GM18519 (cell line): ENCODE results near the gene BTF3L4.

ENCODE experiments used
- ATAC-seq: cut with Tn5 transposase; IDR thresholded peaks from one replicate; pipeline ENCODE4 v1.9.1; 2021; ENCODE audit warnings: mild to moderate bottlenecking, moderate library complexity; ENCODE audit not compliant: unreplicated experiment, low FRiP score

Gene BTF3L4

GRCh38 chr1:52122384-52122783 is 66.3 kb downstream of the BTF3L4 start:
- ATAC-seq: no peak

GRCh38 chr1:52123622-52124021 is 67.5 kb downstream of the BTF3L4 start:
- no peak for ATAC-seq

- ATAC-seq: no peak
These were observed 69.8 kb downstream of the BTF3L4 start for GRCh38 chr1:52125736-52126359.

- no peak for ATAC-seq
These were observed 71.4 kb downstream of the BTF3L4 start for GRCh38 chr1:52127181-52128180.

- ATAC-seq: peak; percentile 39
These were observed 83.9 kb downstream of the BTF3L4 start for GRCh38 chr1:52139817-52140540.
